T-helper 2 cell treated with Interferon-gamma antibody and Interleukin-4, amounts not matched to agents 5 μg/mL and 100 μg/mL, for 36 hours (primary cell): ENCODE measurements around the gene INSM2.
A peak's percentile ranks its signal among the peaks of the same experiment; 100 is the strongest.

Source experiments
- DNase-seq: peaks from one replicate; pipeline ENCODE4 v3.0.0; 2021; ENCODE audit warnings: low spot score
- H3K27ac Mint-ChIP-seq: one replicate; pipeline ENCODE4 v1.8.0; 2021; ENCODE audit warnings: mild to moderate bottlenecking, mixed read lengths
- H3K27me3 Mint-ChIP-seq: one replicate; pipeline ENCODE4 v1.8.0; 2021; ENCODE audit warnings: low read depth, mixed read lengths
- H3K36me3 Mint-ChIP-seq: one replicate; pipeline ENCODE4 v1.8.0; 2021; ENCODE audit warnings: low read depth, mixed read lengths
- H3K4me1 Mint-ChIP-seq: one replicate; pipeline ENCODE4 v1.8.0; 2021; ENCODE audit warnings: low read depth, mixed read lengths
- H3K4me3 Mint-ChIP-seq: one replicate; pipeline ENCODE4 v1.8.0; 2022; ENCODE audit warnings: mild to moderate bottlenecking, moderate library complexity, mixed read lengths
- H3K9me3 Mint-ChIP-seq: one replicate; pipeline ENCODE4 v1.8.0; 2021; ENCODE audit warnings: mixed read lengths

Gene INSM2, protein sequence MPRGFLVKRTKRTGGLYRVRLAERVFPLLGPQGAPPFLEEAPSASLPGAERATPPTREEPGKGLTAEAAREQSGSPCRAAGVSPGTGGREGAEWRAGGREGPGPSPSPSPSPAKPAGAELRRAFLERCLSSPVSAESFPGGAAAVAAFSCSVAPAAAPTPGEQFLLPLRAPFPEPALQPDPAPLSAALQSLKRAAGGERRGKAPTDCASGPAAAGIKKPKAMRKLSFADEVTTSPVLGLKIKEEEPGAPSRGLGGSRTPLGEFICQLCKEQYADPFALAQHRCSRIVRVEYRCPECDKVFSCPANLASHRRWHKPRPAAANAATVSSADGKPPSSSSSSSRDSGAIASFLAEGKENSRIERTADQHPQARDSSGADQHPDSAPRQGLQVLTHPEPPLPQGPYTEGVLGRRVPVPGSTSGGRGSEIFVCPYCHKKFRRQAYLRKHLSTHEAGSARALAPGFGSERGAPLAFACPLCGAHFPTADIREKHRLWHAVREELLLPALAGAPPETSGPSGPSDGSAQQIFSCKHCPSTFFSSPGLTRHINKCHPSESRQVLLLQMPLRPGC

DNA sequence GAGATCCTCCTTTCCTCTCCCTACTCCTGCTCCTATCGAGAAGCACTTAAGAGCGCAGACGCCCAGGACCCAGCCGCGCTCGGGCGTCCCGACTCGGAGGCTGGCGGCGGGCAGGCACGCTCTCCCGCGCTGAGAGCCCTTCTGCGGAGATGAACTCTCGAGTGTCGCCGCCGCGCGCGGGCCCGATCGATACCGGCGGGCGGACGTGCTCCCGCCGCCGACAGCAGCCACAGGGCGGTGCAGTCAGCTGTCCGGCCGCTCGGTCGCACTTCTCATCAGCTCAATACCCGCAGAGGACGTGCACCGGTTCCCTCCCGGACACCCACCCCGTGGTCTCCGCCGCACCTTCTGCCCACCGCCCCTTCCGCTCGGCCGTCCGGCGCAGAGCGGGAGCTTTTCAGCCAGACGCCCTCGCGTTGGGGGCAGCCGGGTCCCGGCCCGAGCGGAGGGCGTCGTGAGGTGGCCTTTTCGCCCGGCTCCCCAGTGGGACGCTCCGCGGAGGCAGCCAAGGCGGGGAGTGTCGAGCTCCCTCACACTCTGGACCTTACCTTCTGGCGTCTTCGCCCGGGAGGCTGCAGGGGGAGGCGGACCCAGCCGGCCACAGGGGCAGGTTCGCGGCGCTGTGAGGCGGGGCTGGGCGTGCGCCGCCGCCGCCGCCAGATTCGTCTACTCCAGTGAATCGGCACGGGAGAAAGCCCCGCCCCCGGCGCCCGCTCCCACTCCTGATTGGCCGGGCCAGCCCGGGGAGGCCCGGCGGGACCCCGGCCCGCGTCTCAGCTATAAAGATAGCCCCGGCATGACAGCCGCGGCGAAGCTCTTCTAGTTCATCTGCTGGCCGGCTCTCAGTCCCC is at the start of gene INSM2:
Gene INSM2, plus strand, starts transcription at position 808 of the 851 bp plus-strand sequence. CDS start 89 bp downstream, outside the sequence.
- Mint-ChIP-seq H3K27ac (no peak within 1 kb of the TSS), H3K4me3 (peak within 1 kb of the TSS; percentile 70), H3K36me3 (no peaks in the 10 kb centered on the region), H3K27me3 (peaks cover 66% of the 10 kb centered on the region), H3K4me1 (peaks cover 4% of the 10 kb centered on the region), H3K9me3 (no peaks in the 10 kb centered on the region)
- DNase-seq: peak; percentile 62

GRCh38 chr14:35492569-35493014 is 41.4 kb upstream of the INSM2 start:
- no peaks in the 10 kb centered on the region for H3K36me3 Mint-ChIP-seq
- no peaks in the 10 kb centered on the region for H3K27me3 Mint-ChIP-seq
- H3K27ac Mint-ChIP-seq: no peak overlapping the region
- DNase-seq: no peak
- peaks cover 7% of the 10 kb centered on the region for H3K9me3 Mint-ChIP-seq
- H3K4me1 Mint-ChIP-seq: no peaks in the 10 kb centered on the region
- no peak overlapping the region for H3K4me3 Mint-ChIP-seq

GRCh38 chr14:35495278-35495677 is 38.7 kb upstream of the INSM2 start:
- H3K36me3 Mint-ChIP-seq: no peaks in the 10 kb centered on the region
- H3K27me3 Mint-ChIP-seq: peaks cover 2% of the 10 kb centered on the region
- no peak overlapping the region for H3K4me3 Mint-ChIP-seq
- no peak overlapping the region for H3K27ac Mint-ChIP-seq
- peaks cover 7% of the 10 kb centered on the region for H3K9me3 Mint-ChIP-seq
- H3K4me1 Mint-ChIP-seq: no peaks in the 10 kb centered on the region
- no peak for DNase-seq

DNA sequence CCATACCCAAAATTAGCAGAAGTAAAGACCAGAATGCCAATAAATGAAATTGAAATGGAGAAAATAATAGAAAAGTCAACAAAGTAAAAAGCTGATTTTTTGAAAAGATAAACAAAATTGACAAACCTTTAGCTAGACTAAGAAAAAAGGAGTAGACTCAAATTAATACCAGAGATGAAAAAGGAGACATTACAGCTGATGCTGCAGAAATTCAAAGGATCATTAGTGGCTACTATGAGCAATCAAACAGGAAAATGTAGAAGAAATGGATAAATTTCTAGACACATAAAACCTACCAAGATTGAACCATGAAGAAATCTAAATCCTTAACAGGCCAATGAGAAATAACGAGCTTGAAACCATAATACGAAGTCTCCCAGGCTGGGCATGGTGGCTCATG is 34.8 kb upstream of the INSM2 start:
- Mint-ChIP-seq H3K36me3 (no peaks in the 10 kb centered on the region), H3K27me3 (peaks cover 6% of the 10 kb centered on the region), H3K4me3 (no peak overlapping the region), H3K27ac (no peak overlapping the region), H3K9me3 (no peaks in the 10 kb centered on the region), H3K4me1 (no peaks in the 10 kb centered on the region)
- no peak for DNase-seq

DNA sequence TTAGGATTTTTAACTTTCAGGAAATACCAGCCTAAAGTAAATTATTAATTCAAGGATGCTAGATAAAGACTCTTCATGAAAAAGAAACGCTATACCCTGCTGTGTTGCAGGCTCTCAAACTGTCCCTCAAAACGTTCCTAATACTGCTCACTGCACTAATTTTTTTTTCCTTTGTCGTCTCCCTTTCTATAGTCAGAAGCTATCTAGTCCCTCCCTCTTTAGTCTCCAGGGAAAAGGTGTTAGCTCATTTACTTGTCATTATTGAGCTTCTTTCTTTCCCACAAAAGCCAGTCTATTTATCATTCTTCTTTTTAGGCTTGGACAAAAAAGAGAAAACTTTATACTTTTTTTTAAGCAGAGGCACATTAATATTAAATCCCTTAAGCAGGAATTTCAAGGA is 30.3 kb upstream of the INSM2 start:
- no peak overlapping the region for H3K4me3 Mint-ChIP-seq
- no peaks in the 10 kb centered on the region for H3K36me3 Mint-ChIP-seq
- no peak overlapping the region for H3K27ac Mint-ChIP-seq

GRCh38 chr14:35504260-35504659 is 29.7 kb upstream of the INSM2 start:
- no peaks in the 10 kb centered on the region for H3K4me1 Mint-ChIP-seq
- no peak overlapping the region for H3K27ac Mint-ChIP-seq
- no peaks in the 10 kb centered on the region for H3K36me3 Mint-ChIP-seq
- H3K27me3 Mint-ChIP-seq: peaks cover 7% of the 10 kb centered on the region
- no peaks in the 10 kb centered on the region for H3K9me3 Mint-ChIP-seq
- H3K4me3 Mint-ChIP-seq: no peak overlapping the region
- DNase-seq: no peak

More for the DNA sequence above, 30.3 kb upstream of the INSM2 start:
- no peak for DNase-seq
- Mint-ChIP-seq H3K4me1 (no peaks in the 10 kb centered on the region), H3K27me3 (peaks cover 7% of the 10 kb centered on the region), H3K9me3 (no peaks in the 10 kb centered on the region)

DNA sequence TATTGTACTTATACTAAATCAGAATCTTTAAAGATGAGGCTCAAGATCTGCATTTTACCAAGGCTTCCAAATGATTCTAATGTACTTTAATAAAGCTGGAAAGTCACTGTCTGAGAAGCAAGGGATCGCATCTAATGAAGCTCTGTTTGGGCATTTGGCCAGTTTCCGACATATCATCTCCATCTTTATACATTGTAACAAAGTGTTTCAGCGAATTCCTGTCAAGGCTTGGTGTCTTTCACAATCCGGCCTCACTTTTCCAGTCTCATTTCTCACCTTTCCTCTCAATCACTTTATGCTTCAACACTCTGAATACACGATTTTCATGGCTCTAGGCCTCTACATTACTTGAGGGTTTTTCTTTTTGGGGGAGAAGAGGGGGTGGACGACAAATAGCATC is 27.5 kb upstream of the INSM2 start:
- H3K4me3 Mint-ChIP-seq: no peak overlapping the region
- H3K4me1 Mint-ChIP-seq: no peaks in the 10 kb centered on the region
- no peak overlapping the region for H3K27ac Mint-ChIP-seq

GRCh38 chr14:35506927-35507326 is 27.0 kb upstream of the INSM2 start:
- no peaks in the 10 kb centered on the region for H3K36me3 Mint-ChIP-seq
- no peaks in the 10 kb centered on the region for H3K4me1 Mint-ChIP-seq
- H3K9me3 Mint-ChIP-seq: no peaks in the 10 kb centered on the region
- H3K27me3 Mint-ChIP-seq: peaks cover 4% of the 10 kb centered on the region
- DNase-seq: no peak
- no peak overlapping the region for H3K27ac Mint-ChIP-seq
- no peak overlapping the region for H3K4me3 Mint-ChIP-seq

More for the DNA sequence above, 27.5 kb upstream of the INSM2 start:
- Mint-ChIP-seq H3K27me3 (peaks cover 4% of the 10 kb centered on the region), H3K9me3 (no peaks in the 10 kb centered on the region), H3K36me3 (no peaks in the 10 kb centered on the region)
- DNase-seq: no peak

GRCh38 chr14:35509846-35510245 is 24.1 kb upstream of the INSM2 start:
- Mint-ChIP-seq H3K27ac (no peak overlapping the region), H3K9me3 (no peaks in the 10 kb centered on the region), H3K27me3 (peaks cover 2% of the 10 kb centered on the region), H3K4me3 (no peak overlapping the region), H3K36me3 (no peaks in the 10 kb centered on the region), H3K4me1 (no peaks in the 10 kb centered on the region)
- no peak for DNase-seq

DNA sequence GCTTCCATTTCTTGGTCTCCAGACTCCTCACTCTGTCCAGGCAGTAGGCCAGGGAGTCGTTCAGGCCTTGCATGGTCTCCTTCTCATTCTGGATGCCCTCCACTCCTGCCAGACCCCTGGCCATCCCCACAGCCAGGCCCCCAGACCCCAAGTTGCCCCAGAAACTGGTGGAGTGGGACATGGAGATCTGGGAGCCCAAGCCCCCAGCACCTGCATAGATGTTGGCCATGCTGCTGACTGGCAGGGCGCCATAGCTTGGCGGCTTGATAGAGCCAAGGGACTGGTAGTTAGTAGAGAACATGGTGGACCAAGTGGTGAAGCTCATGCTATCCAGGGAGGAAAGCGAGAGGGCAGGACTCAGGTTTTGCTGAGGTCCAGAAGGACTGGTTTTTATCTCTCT is 21.2 kb upstream of the INSM2 start:
- no peak overlapping the region for H3K4me3 Mint-ChIP-seq
- DNase-seq: no peak
- no peak overlapping the region for H3K27ac Mint-ChIP-seq
- H3K27me3 Mint-ChIP-seq: peaks cover 2% of the 10 kb centered on the region
- H3K36me3 Mint-ChIP-seq: no peaks in the 10 kb centered on the region
- H3K9me3 Mint-ChIP-seq: no peaks in the 10 kb centered on the region
- H3K4me1 Mint-ChIP-seq: no peaks in the 10 kb centered on the region

- DNase-seq: no peak
- Mint-ChIP-seq H3K27ac (no peak overlapping the region), H3K4me1 (no peaks in the 10 kb centered on the region), H3K4me3 (no peak overlapping the region), H3K27me3 (peaks cover 10% of the 10 kb centered on the region), H3K9me3 (no peaks in the 10 kb centered on the region), H3K36me3 (no peaks in the 10 kb centered on the region)
Observed at GRCh38 chr14:35515916-35516315, 18.0 kb upstream of the INSM2 start.

- no peak for DNase-seq
- H3K27me3 Mint-ChIP-seq: peaks cover 20% of the 10 kb centered on the region
- H3K27ac Mint-ChIP-seq: no peak overlapping the region
- H3K4me3 Mint-ChIP-seq: no peak overlapping the region
- H3K36me3 Mint-ChIP-seq: no peaks in the 10 kb centered on the region
- H3K9me3 Mint-ChIP-seq: no peaks in the 10 kb centered on the region
- no peaks in the 10 kb centered on the region for H3K4me1 Mint-ChIP-seq
Observed at GRCh38 chr14:35519986-35520385, 14.0 kb upstream of the INSM2 start.

GRCh38 chr14:35525695-35526094 is 8.3 kb upstream of the INSM2 start:
- Mint-ChIP-seq H3K27me3 (peaks cover 43% of the 10 kb centered on the region), H3K36me3 (no peaks in the 10 kb centered on the region), H3K4me3 (no peak overlapping the region), H3K4me1 (no peaks in the 10 kb centered on the region), H3K9me3 (no peaks in the 10 kb centered on the region), H3K27ac (no peak overlapping the region)
- DNase-seq: no peak

- Mint-ChIP-seq H3K36me3 (no peaks in the 10 kb centered on the region), H3K4me1 (no peaks in the 10 kb centered on the region), H3K4me3 (no peak overlapping the region), H3K9me3 (no peaks in the 10 kb centered on the region), H3K27ac (no peak overlapping the region), H3K27me3 (peaks cover 47% of the 10 kb centered on the region)
- no peak for DNase-seq
Observed at GRCh38 chr14:35526962-35527361, 7.0 kb upstream of the INSM2 start.
